NOMO-1 treated with dmso at 0.1 percent for 144 hours (cell line): ENCODE data around the gene RPS6KA5.
"Not testable (repeated sequence)": the region's sequence is repeated elsewhere in the genome, so short reads cannot be mapped to it uniquely, and the experiment has no call there.

Source experiments
- DNase-seq: peaks from one replicate; lab custom pipeline; 2025; ENCODE audit not compliant: unreplicated experiment; lab: John Stamatoyannopoulos, UW

RPS6KA5 gene

GRCh38 chr14:91067186-91067585, 6.7 kb upstream of the RPS6KA5 start:
- peak; percentile 2 for DNase-seq

DNA sequence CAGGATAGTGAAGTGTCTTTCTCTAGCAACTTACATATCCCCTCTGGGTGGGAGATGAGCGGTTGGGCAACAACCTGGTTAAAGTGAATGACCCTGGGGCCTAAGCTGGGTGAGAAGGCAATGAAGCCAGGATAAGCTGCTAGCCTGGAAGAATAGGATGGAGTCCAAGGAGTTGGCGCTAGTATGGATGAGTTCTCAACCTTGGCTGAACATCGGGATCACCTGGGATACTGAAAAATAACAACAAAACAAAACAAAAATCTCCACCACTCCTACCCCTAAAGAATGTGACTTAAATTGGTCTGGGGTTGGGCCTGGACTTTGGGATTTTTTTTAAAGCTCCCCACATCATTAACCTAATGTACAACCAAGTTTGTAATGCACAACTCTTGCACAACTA, 4.8 kb upstream of the RPS6KA5 start:
- no peak for DNase-seq

- peak; percentile 82 for DNase-seq
These were observed 2.7 kb upstream of the RPS6KA5 start for GRCh38 chr14:91063119-91063518.

GRCh38 chr14:91062600-91062999, 2.2 kb upstream of the RPS6KA5 start:
- no peak for DNase-seq

- DNase-seq: peak; percentile 5
These were observed 831 bp upstream of the RPS6KA5 start for GRCh38 chr14:91061056-91061887.

- no peak for DNase-seq
These were observed 678 bp downstream of the RPS6KA5 start for GRCh38 chr14:91059576-91060350.

GRCh38 chr14:91058042-91058581, 2.3 kb downstream of the RPS6KA5 start:
- DNase-seq: peak; percentile 37

DNA sequence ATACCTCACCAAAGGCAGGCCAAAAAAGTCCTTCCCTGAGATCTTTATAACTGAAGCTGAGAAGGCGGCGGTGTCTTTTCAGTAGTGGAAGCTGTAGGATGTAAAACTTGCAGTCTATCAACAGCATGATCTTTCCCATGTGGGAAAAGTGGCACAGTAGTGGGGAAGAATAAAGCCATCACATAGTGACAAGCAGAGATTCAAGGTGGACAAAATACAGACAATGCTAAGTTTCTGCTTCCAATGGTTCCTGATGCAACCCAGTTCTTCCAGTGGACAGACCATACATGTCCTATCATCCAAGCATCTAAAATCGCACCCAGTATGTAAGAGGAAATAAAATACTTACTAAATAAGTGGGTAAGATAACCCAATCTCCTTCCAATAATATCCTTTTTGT, 4.1 kb downstream of the RPS6KA5 start:
- DNase-seq: no peak

GRCh38 chr14:91055016-91055415, 5.4 kb downstream of the RPS6KA5 start:
- DNase-seq: no peak

GRCh38 chr14:91048676-91049075, 11.8 kb downstream of the RPS6KA5 start:
- no peak for DNase-seq

DNA sequence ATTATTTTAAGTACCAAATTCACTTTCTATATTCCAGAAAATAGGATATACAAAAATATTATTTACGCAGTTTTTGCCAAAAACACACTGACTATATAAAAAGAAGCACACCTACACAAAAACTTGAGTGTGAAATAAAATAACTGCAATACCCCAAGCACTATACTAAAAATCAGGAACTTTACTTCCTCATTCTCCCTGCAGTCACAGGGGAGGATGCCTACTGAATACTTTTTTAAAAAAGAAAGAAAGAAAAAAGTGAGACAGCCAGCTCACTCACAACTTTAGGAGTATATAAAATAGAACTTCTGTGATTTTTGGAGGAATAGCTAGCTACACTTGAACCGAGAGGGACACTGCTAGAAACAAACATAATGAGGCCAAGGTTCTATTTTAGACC, 12.2 kb downstream of the RPS6KA5 start:
- DNase-seq: peak; percentile 4

DNA sequence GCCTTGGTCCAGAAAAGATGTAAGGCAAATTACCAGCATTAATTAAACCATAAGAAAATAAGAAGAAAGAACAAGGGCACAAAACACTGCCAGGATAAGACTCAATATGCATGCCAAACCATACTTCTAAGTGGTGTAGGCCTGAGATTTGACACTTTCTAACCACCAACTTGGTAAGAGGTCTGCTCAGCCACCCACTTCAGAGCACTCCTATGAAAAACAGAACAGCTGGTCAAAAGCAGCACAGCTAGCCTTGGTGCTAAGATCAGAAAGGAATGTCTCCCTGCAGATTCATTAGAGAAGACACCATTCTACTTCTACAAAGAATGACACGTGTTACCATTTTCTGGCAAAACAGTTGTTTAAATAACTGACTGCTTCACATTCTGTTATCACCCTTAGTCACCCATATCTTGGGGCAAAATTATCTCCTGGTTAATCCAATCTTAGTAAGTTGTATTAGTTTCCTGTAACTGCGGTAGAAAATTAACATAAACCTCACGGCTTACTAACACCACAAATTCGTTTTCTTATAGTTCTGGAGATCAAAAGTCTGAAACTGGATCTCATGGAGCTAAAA, 13.2 kb downstream of the RPS6KA5 start:
- DNase-seq: no peak

DNA sequence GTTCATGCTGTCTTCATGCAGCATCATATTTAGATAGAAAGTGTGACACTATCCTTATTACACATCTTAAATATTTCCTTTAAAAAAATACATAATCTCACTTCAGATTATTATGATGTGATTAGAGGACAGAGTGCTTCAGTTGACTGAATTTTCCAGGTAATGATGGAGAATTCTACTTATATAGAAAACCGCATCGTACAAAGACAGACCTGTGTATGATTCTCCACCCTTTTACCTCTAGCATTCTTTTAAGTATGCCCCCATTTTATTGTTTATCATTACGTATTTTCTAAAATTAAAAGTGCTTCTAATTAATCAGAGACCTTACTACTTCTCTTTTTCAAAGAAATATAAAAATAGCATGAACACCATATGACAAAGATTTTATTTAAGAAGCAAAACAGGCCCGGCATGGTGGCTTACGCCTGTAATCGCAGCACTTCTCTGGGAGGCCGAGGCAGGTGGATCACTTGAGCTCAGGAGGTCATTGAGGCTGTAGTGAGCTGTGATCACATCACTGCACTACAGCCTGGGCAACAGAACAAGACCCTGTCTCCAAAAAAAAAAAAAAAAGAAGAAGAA, 13.9 kb downstream of the RPS6KA5 start:
- DNase-seq: no peak

GRCh38 chr14:91041450-91041849, 19.0 kb downstream of the RPS6KA5 start:
- no peak for DNase-seq

DNA sequence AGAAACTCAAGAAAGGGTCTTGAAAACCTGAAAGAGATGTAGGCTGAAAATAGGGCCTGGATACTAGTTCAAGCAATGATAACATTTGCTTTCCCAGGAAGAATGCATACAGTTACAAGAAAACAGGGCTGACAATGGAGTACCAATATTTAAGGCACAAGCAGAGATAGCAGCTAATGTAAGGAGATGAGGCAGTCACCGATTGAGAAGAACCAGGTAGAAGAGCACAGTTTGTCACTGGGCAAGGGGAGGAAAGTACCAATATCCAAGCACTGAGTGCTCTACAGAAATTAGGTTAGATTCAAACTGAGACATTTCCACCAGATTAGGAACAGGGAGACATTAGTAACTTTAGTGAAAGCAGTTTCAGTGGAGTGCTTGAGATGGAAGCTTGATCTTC, 19.9 kb downstream of the RPS6KA5 start:
- no peak for DNase-seq

- peak; percentile 53 for DNase-seq
These were observed 22.0 kb downstream of the RPS6KA5 start for GRCh38 chr14:91038439-91038838.

- DNase-seq: no peak
These were observed 23.5 kb downstream of the RPS6KA5 start for GRCh38 chr14:91036741-91037469.

- no peak for DNase-seq
These were observed 24.6 kb downstream of the RPS6KA5 start for GRCh38 chr14:91035855-91036254.

DNA sequence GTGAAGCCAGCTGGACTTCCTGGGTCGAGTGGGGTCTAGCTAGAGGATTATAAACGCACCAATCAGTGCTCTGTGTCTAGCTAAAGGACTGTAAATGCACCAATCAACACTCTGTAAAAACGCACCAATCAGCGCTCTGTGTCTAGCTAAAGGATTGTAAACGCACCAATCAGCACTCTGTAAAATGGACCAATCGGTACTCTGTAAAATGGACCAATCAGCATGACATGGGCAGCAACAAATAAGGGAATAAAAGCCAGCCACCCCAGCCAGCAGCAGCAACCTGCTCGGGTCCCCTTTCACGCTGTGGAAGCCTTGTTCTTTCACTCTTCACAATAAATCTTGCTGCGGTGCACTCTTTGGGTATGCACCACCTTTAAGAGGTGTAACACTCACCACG, 26.1 kb downstream of the RPS6KA5 start:
- not testable (repeated sequence) for DNase-seq

DNA sequence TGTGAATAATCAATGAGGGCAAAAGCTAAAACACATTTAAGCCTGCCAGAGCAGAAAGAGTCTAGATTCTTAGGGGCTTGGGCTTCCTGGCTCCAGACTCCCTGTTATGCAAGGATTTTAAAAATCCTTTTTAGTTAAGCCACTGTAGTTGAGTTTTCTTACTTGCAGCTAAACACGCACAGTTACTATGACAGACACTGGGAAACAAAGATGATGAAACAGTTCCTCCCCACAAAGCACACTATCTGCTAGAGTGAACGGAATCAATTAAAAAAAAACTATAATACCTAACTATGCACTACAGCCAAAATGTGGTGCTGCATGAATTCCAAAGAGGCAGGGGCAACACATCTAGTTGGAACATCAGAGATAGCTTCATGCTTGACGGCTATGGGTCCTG, 28.2 kb downstream of the RPS6KA5 start:
- DNase-seq: peak; percentile 12

- no peak for DNase-seq
These were observed 28.8 kb downstream of the RPS6KA5 start for GRCh38 chr14:91031666-91032065.
